ENCODE measurements around the gene FADS3. TPM values are rescaled to one million over a fixed set of nuclear protein-coding genes. Genes with fewer than 3 reads are reported as not detected.

FADS3 gene
- total RNA-seq, 1 donor from 2014 or later: 135 TPM

- TF ChIP-seq CTCF (IDR thresholded peaks at IDR 0.05): no peak
- no peak for ATAC-seq (ENCODE audit: low read depth)
- intact Hi-C loops (cut with micrococcal nuclease): no loop called here
- no peaks in the 10 kb centered on the region for H3K27me3 Mint-ChIP-seq
- H3K4me1 Mint-ChIP-seq: no peaks in the 10 kb centered on the region
- peaks cover 6% of the 10 kb centered on the region for H3K36me3 Mint-ChIP-seq (ENCODE audit: low read depth)
- ChIA-PET POLR2A (no interaction called here), CTCF (no interaction called here)
- H3K4me3 Mint-ChIP-seq: no peak overlapping the region
- DNase-seq: no peak
- H3K9me3 Mint-ChIP-seq: no peaks in the 10 kb centered on the region
- H3K27ac Mint-ChIP-seq: no peak overlapping the region
These were observed 28.4 kb downstream of the FADS3 start for GRCh38 chr11:61862714-61863547.

GRCh38 chr11:61861634-61862033 is 29.7 kb downstream of the FADS3 start:
- H3K27me3 Mint-ChIP-seq: no peaks in the 10 kb centered on the region
- CTCF ChIA-PET: no interaction called here
- H3K27ac Mint-ChIP-seq: no peak overlapping the region
- ATAC-seq (ENCODE audit: low read depth): no peak
- intact Hi-C loops (cut with micrococcal nuclease): no loop called here
- H3K4me3 Mint-ChIP-seq: no peak overlapping the region
- no peak for DNase-seq
- no peaks in the 10 kb centered on the region for H3K9me3 Mint-ChIP-seq
- H3K36me3 Mint-ChIP-seq (ENCODE audit: low read depth): peaks cover 6% of the 10 kb centered on the region
- H3K4me1 Mint-ChIP-seq: no peaks in the 10 kb centered on the region
- no peak for TF ChIP-seq CTCF (IDR thresholded peaks at IDR 0.05)
- POLR2A ChIA-PET: no interaction called here

- intact Hi-C loops (cut with micrococcal nuclease): no loop called here
- POLR2A ChIA-PET: no interaction called here
- Mint-ChIP-seq H3K4me3 (no peak overlapping the region), H3K27me3 (no peaks in the 10 kb centered on the region), H3K27ac (no peak overlapping the region), H3K4me1 (no peaks in the 10 kb centered on the region), H3K9me3 (no peaks in the 10 kb centered on the region), H3K36me3 (ENCODE audit: low read depth) (peaks cover 6% of the 10 kb centered on the region)
- CTCF ChIA-PET: no interaction called here
- no peak for DNase-seq
- ATAC-seq (ENCODE audit: low read depth): no peak
- no peak for TF ChIP-seq CTCF (IDR thresholded peaks at IDR 0.05)
These were observed 31.1 kb downstream of the FADS3 start for GRCh38 chr11:61860054-61860903.

- intact Hi-C loops (cut with micrococcal nuclease): no loop called here
- Mint-ChIP-seq H3K4me1 (no peaks in the 10 kb centered on the region), H3K27ac (no peak overlapping the region), H3K9me3 (no peaks in the 10 kb centered on the region), H3K27me3 (no peaks in the 10 kb centered on the region), H3K36me3 (ENCODE audit: low read depth) (peaks cover 6% of the 10 kb centered on the region), H3K4me3 (no peak overlapping the region)
- DNase-seq: no peak
- ChIA-PET POLR2A (no interaction called here), CTCF (no interaction called here)
- TF ChIP-seq CTCF (IDR thresholded peaks at IDR 0.05): no peak
- ATAC-seq (ENCODE audit: low read depth): no peak
These were observed 35.2 kb downstream of the FADS3 start for GRCh38 chr11:61855939-61856680.

All from activated B cell treated with CpG ODN at 0.5 μM for 24 hours (primary cell).